Islet precursor cell (in vitro differentiated cells): ENCODE results near the gene PHKG2.
"Not testable (repeated sequence)": the region's sequence is repeated elsewhere in the genome, so short reads cannot be mapped to it uniquely, and the experiment has no call there.

ENCODE experiments used
- DNase-seq: peaks from one replicate; pipeline ENCODE4 v3.0.0-alpha.2; 2018

Gene PHKG2

GRCh38 chr16:30747799-30748633 lies at the start of gene PHKG2:
TSS of gene PHKG2 (plus strand) at chr16:30748425. CDS start at chr16:30748821, 396 bp downstream.
- DNase-seq, result peak; percentile 100

GRCh38 chr16:30698816-30699614 lies 49.2 kb upstream of the PHKG2 start, which contains the start of gene SRCAP:
TSS of gene SRCAP (plus strand) at chr16:30699171. CDS start at chr16:30700825, 1,654 bp downstream.
- peak; percentile 93 for DNase-seq

- no peak for DNase-seq
Observed at GRCh38 chr16:30699615-30700099, 48.6 kb upstream of the PHKG2 start.

GRCh38 chr16:30700491-30700890 lies 47.7 kb upstream of the PHKG2 start:
- DNase-seq, result peak; percentile 89

GRCh38 chr16:30700971-30701370 lies 47.3 kb upstream of the PHKG2 start:
- no peak for DNase-seq

- not testable (repeated sequence) for DNase-seq
Observed at GRCh38 chr16:30703071-30703470, 45.2 kb upstream of the PHKG2 start.

- DNase-seq, result no peak
Observed at GRCh38 chr16:30703971-30704370, 44.3 kb upstream of the PHKG2 start.

GRCh38 chr16:30706046-30706445 lies 42.2 kb upstream of the PHKG2 start:
- DNase-seq, result no peak

- DNase-seq, result no peak
Observed at GRCh38 chr16:30710971-30711370, 37.3 kb upstream of the PHKG2 start.

GRCh38 chr16:30711712-30712111 lies 36.5 kb upstream of the PHKG2 start:
- DNase-seq, result no peak

GRCh38 chr16:30715750-30716445 lies 32.3 kb upstream of the PHKG2 start:
- DNase-seq, result peak; percentile 85

GRCh38 chr16:30720086-30720485 lies 28.1 kb upstream of the PHKG2 start:
- no peak for DNase-seq

GRCh38 chr16:30720694-30721093 lies 27.5 kb upstream of the PHKG2 start:
- no peak for DNase-seq

GRCh38 chr16:30721167-30721566 lies 27.1 kb upstream of the PHKG2 start:
- no peak for DNase-seq

GRCh38 chr16:30721606-30722005 lies 26.6 kb upstream of the PHKG2 start:
- no peak for DNase-seq

- no peak for DNase-seq
Observed at GRCh38 chr16:30722443-30722842, 25.8 kb upstream of the PHKG2 start.

GRCh38 chr16:30722916-30723315 lies 25.3 kb upstream of the PHKG2 start:
- no peak for DNase-seq

- no peak for DNase-seq
Observed at GRCh38 chr16:30723725-30724355, 24.4 kb upstream of the PHKG2 start.

- DNase-seq, result no peak
Observed at GRCh38 chr16:30724641-30725417, 23.4 kb upstream of the PHKG2 start.

GRCh38 chr16:30725418-30725792 lies 22.8 kb upstream of the PHKG2 start:
- DNase-seq, result no peak

- DNase-seq, result no peak
Observed at GRCh38 chr16:30728321-30728720, 19.9 kb upstream of the PHKG2 start.
